GM12878 (cell line): ENCODE data around the gene ZNF276. TPM values are rescaled to one million over a fixed set of nuclear protein-coding genes. Genes with fewer than 3 reads are reported as not detected.
A peak's percentile ranks its signal among the peaks of the same experiment; 100 is the strongest.

ENCODE experiments used
- ATAC-seq: fragments of 200-7000 bp; cut with Tn5 transposase; 3 replicates; pipeline ENCODE4 v1.9.1; 2020; ENCODE audit warnings: mild to moderate bottlenecking, moderate library complexity
- BruUV-seq: library from RNA; stranded (reverse); fragments of 400-500 nt; replicated peaks from 2 replicates; lab custom pipeline; 2021; lab: Mats Ljungman, UMichigan
- CTCF ChIA-PET: fragments of 300-600 bp; sonication (Branson Sonifier 250); formaldehyde crosslinking; extraction: SDS; loops from one replicate; lab custom pipeline; 2021; ENCODE audit warnings: inconsistent platforms; lab: Yijun Ruan, JAX
- POLR2A ChIA-PET: fragments of 350-600 bp; formaldehyde crosslinking; extraction: SDS; loops from one replicate; lab custom pipeline; 2021; ENCODE audit warnings: inconsistent platforms; lab: Charles Lee
- RAD21 ChIA-PET: fragments of 300-600 bp; sonication (Branson Sonifier 250); formaldehyde crosslinking; loops from one replicate; lab custom pipeline; 2023; ENCODE audit warnings: antibody characterized with exemption; ENCODE audit not compliant: unreplicated experiment; lab: Charles Lee
- SMC1A ChIA-PET: fragments of 300-600 bp; sonication (Branson Sonifier 250); formaldehyde crosslinking; loops from one replicate; lab custom pipeline; 2023; ENCODE audit not compliant: unreplicated experiment, uncharacterized antibody; lab: Charles Lee
- DNase-seq: peaks from one replicate; pipeline ENCODE4 v3.0.0-alpha.2; 2011; ENCODE audit warnings: low read depth, low spot score
- FAIRE-seq: peaks from 3 replicates; lab custom pipeline; 2011; peaks lifted over from hg19 to GRCh38; lab: Jason Lieb, UNC
- H2AFZ ChIP-seq: 2 replicates; pipeline ENCODE4 v1.6.0; 2011; ENCODE audit warnings: low read depth, low read length, control low read depth; ENCODE audit not compliant: control insufficient read depth
- H3K27ac ChIP-seq: 2 replicates; pipeline ENCODE4 v1.5.1; 2011; ENCODE audit warnings: control low read depth; ENCODE audit not compliant: control insufficient read depth, insufficient read depth
- H3K27me3 ChIP-seq, 2 experiments: replicated peaks in 1 of 2; 2 replicates each; pipeline versions ENCODE4 v1.6.0 to v1.6.1; 2011; ENCODE audit warnings: low read length in 1 of 2; ENCODE audit not compliant: control insufficient read depth in 2 of 2, insufficient read depth in 2 of 2
- H3K36me3 ChIP-seq, 2 experiments: 2 replicates each; pipeline ENCODE4 v1.5.1; 2011; ENCODE audit warnings: low read length in 1 of 2; ENCODE audit not compliant: control insufficient read depth in 2 of 2, insufficient read depth in 2 of 2
- H3K4me1 ChIP-seq: 2 replicates; pipeline ENCODE4 v1.6.1; 2011; ENCODE audit warnings: mild to moderate bottlenecking, low read length, moderate library complexity, mixed read lengths; ENCODE audit not compliant: control insufficient read depth, insufficient read depth
- H3K4me2 ChIP-seq: 2 replicates; pipeline ENCODE4 v1.6.0; 2011; ENCODE audit warnings: control low read depth; ENCODE audit not compliant: control insufficient read depth, insufficient read depth
- H3K4me3 ChIP-seq: fragments of 200-600 bp; sonication (generic); 2 replicates; pipeline ENCODE4 v1.5.1; 2016
- H3K79me2 ChIP-seq: 2 replicates; pipeline ENCODE4 v1.6.0; 2011; ENCODE audit warnings: low read length; ENCODE audit not compliant: control insufficient read depth, insufficient read depth
- H3K9ac ChIP-seq: 2 replicates; pipeline ENCODE4 v1.8.0; 2011; ENCODE audit warnings: low read length, control low read depth, mixed read lengths; ENCODE audit not compliant: control insufficient read depth, insufficient read depth
- H3K9me3 ChIP-seq: replicated peaks from 3 replicates; pipeline ENCODE4 v1.5.1; 2011; ENCODE audit warnings: mild to moderate bottlenecking, low read length; ENCODE audit not compliant: control insufficient read depth, insufficient read depth
- H4K20me1 ChIP-seq: 2 replicates; pipeline ENCODE4 v1.6.0; 2011; ENCODE audit not compliant: control insufficient read depth, insufficient read depth
- BHLHE40 ChIP-seq, 2 experiments: fragments of 450-650 bp in 1 of 2; IDR thresholded peaks; 2 replicates each; pipeline ENCODE4 v1.6.1; 2011 to 2017; ENCODE audit warnings: low read depth in 2 of 2, borderline replicate concordance in 1 of 2, improper control_type of control experiment in 1 of 2, low read length in 1 of 2, mild to moderate bottlenecking in 1 of 2
- DPF2 ChIP-seq: fragments of 450-650 bp; IDR thresholded peaks from 2 replicates; pipeline ENCODE4 v1.6.1; 2017; ENCODE audit warnings: mild to moderate bottlenecking
- E4F1 ChIP-seq: fragments of 450-650 bp; IDR thresholded peaks from 2 replicates; pipeline ENCODE4 v1.6.1; 2018; ENCODE audit warnings: borderline replicate concordance, mild to moderate bottlenecking; ENCODE audit not compliant: partially characterized antibody
- EP300 ChIP-seq, 2 experiments: fragments of 150-350 bp in 1 of 2; IDR thresholded peaks; 2 replicates each; pipeline ENCODE4 v1.6.1; 2011 to 2012; ENCODE audit warnings: low read depth in 2 of 2, low read length in 2 of 2, borderline replicate concordance in 1 of 2, improper control_type of control experiment in 1 of 2, inconsistent platforms in 1 of 2; ENCODE audit not compliant: control insufficient read depth in 1 of 2
- FOXK2 ChIP-seq: fragments of 450-650 bp; IDR thresholded peaks from 2 replicates; pipeline ENCODE4 v1.6.1; 2017; ENCODE audit warnings: mild to moderate bottlenecking, moderate library complexity
- GABPA ChIP-seq: IDR thresholded peaks from 2 replicates; pipeline ENCODE4 v1.6.1; 2014; ENCODE audit warnings: antibody characterized with exemption, low read depth, mild to moderate bottlenecking, inconsistent platforms
- HCFC1 ChIP-seq: fragments of 150-350 bp; IDR thresholded peaks from 2 replicates; pipeline ENCODE4 v1.6.1; 2014; ENCODE audit warnings: low read length
- PML ChIP-seq: IDR thresholded peaks from 2 replicates; pipeline ENCODE4 v1.6.1; 2012; ENCODE audit warnings: low read length, inconsistent platforms
- RCOR1 ChIP-seq: conservative IDR thresholded peaks from 2 replicates; pipeline ENCODE4 v1.6.1; 2012; ENCODE audit warnings: low read depth, low read length, improper control_type of control experiment
- SMAD5 ChIP-seq: IDR thresholded peaks from 2 replicates; pipeline ENCODE4 v1.6.1; 2016; ENCODE audit warnings: antibody characterized with exemption, low read depth
- SUPT20H ChIP-seq: IDR thresholded peaks from 2 replicates; pipeline ENCODE4 v1.6.1; 2011; ENCODE audit warnings: low read depth, mild to moderate bottlenecking, low read length, moderate library complexity, borderline replicate concordance; ENCODE audit not compliant: control insufficient read depth
- TCF7 ChIP-seq: IDR thresholded peaks from 2 replicates; pipeline ENCODE4 v1.6.1; 2014; ENCODE audit warnings: antibody characterized with exemption, borderline replicate concordance
- ZNF24 ChIP-seq: fragments of 450-650 bp; IDR thresholded peaks from 2 replicates; pipeline ENCODE4 v1.6.1; 2017; ENCODE audit warnings: antibody characterized with exemption, mild to moderate bottlenecking
- WGBS: methylation state at CpG from one replicate; pipeline ENCODE4 v1.1.6; 2016; ENCODE audit warnings: low lambda C conversion rate; ENCODE audit not compliant: insufficient replicate concordance, insufficient coverage; ENCODE audit errors: missing lambda C conversion rate; 5-methylcytosine and 5-hydroxymethylcytosine counted together
- in situ Hi-C: fragments of 300-500 bp; cut with MboI; formaldehyde crosslinking; loops from 9 replicates; pipeline ENCODE4 v1.14.3; 2018; ENCODE audit warnings: mixed read lengths
- intact Hi-C: fragments of 100-400 bp; cut with micrococcal nuclease; formaldehyde crosslinking; loops from one replicate; pipeline ENCODE4 v1.14.2; 2022; ENCODE audit not compliant: unreplicated experiment
- polyA plus RNA-seq, 11 experiments: library from polyadenylated mRNA; depleted of rRNA in 4 of 11; unstranded in 6 of 11; stranded (reverse) in 5 of 11; fragments of >200 nt; fragmentation: Nextera tagmentation in 4 of 11; fragmentation: Illumina TruSeq in 1 of 11; extraction: Ambion mirVana in 4 of 11; extraction: Trizol in 1 of 11; gene quantifications; 1 replicate in 1 of 11; 2 replicates in 10 of 11; pipeline versions ENCODE4 v1.2.1 to v1.2.3, GENCODE V29; 2011 to 2016; ENCODE audit warnings: inconsistent platforms in 2 of 11, missing spikeins in 2 of 11, low read depth in 1 of 11
- total RNA-seq, 4 experiments: library from RNA; depleted of rRNA in 3 of 4; stranded (reverse); fragments of >200 nt in 3 of 4; fragmentation: Illumina TruSeq in 1 of 4; extraction: Trizol in 1 of 4; gene quantifications; 2 replicates each; pipeline versions ENCODE4 v1.2.1 to v1.2.3, GENCODE V29; 2013 to 2021
- TF ChIP-seq, protein P1 (sequence below): fragments of 450-650 bp; IDR thresholded peaks from 2 replicates; pipeline ENCODE4 v1.6.1; 2017; ENCODE audit warnings: antibody characterized with exemption, mild to moderate bottlenecking, moderate library complexity
- TF ChIP-seq, protein P2 (sequence below): IDR thresholded peaks from 2 replicates; pipeline ENCODE4 v1.6.1; 2011; ENCODE audit warnings: mild to moderate bottlenecking, low read depth, low read length, moderate library complexity; ENCODE audit not compliant: insufficient replicate concordance
- TF ChIP-seq, protein P3 (sequence below): IDR thresholded peaks from 2 replicates; pipeline ENCODE4 v1.6.1; 2012; ENCODE audit warnings: low read depth, low read length, improper control_type of control experiment

The ZNF276 gene
- total and polyA plus RNA-seq, 10 of the 15 experiments (the other 5 are each of a cell fraction or from before 2014, with no cell fraction given): 0.27 to 22.7 (median 8.7) TPM

DNA sequence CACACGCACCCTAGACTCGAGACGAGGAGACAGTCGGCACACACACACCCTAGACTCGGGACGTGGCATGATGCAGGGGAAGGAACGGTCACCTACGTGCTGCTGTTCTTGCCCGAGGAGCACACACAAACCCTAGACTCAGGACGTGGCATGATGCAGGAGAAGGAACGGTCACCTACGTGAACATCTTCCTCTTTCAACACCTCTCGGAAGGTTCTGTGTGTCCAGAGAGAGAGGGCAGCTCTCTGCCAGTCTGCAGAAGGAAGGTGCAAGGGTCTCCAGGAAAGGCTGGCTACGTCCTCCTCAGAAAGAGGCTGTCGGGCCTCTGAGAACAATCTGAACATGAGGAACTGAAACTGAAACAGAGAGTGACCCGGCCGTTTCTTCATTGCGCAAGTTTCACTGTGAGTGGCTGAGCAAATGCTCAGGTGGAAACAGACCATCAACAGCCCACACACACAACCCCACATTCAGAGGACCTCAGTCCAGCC is 43.4 kb downstream of the ZNF276 start:
- 3% methylated on average over 18 of the region's 18 CpGs for WGBS
- BruUV-seq: no TSS peak
- ChIA-PET CTCF (interaction anchor here (1.0 to 1.5 kb wide), 3 partner anchors 61 to 100 kb away, joined by 3 to 4 read pairs (median 4); no protein-coding TSS in a partner anchor), RAD21 (interaction anchor here (1.9 kb wide), 1 partner anchor 64 kb away, joined by 6 read pairs; no protein-coding TSS in a partner anchor), POLR2A (interaction anchor here (0.6 kb wide), 1 partner anchor 37 kb away, joined by 3 read pairs; no protein-coding TSS in a partner anchor), SMC1A (interaction anchor here (1.0 to 2.4 kb wide), 5 partner anchors 28 to 96 kb away, joined by 3 to 6 read pairs (median 3); partner anchors contain the start of gene VPS9D1)
- intact Hi-C loops (loop anchor here (2.0 kb wide), 1 partner anchor 44 kb away; the partner anchor contains the start of genes VPS9D1 and ZNF276), in situ Hi-C loops (no loop called here)
- H3K4me1 ChIP-seq: peaks cover 50% of the 10 kb centered on the region
- H3K27me3 ChIP-seq: no peaks in the 10 kb centered on the region
- ATAC-seq: peak; percentile 95
- H2AFZ ChIP-seq: peak overlapping the region; percentile 88
- peak overlapping the region; percentile 98 for H3K4me2 ChIP-seq
- DNase-seq: peak; percentile 91
- H4K20me1 ChIP-seq: no peaks in the 10 kb centered on the region
- H3K36me3 ChIP-seq: peaks cover 16 to 25% of the 10 kb centered on the region in 2 experiments
- H3K27ac ChIP-seq: peak overlapping the region; percentile 83
- H3K4me3 ChIP-seq: peak overlapping the region; percentile 34; the same call in 1 of the 2 replicates
- no peaks in the 10 kb centered on the region for H3K9me3 ChIP-seq
- peak overlapping the region; percentile 61 for H3K9ac ChIP-seq
- peak; percentile 93 for FAIRE-seq
- H3K79me2 ChIP-seq: no peaks in the 10 kb centered on the region
- TF ChIP-seq, protein P1, sequence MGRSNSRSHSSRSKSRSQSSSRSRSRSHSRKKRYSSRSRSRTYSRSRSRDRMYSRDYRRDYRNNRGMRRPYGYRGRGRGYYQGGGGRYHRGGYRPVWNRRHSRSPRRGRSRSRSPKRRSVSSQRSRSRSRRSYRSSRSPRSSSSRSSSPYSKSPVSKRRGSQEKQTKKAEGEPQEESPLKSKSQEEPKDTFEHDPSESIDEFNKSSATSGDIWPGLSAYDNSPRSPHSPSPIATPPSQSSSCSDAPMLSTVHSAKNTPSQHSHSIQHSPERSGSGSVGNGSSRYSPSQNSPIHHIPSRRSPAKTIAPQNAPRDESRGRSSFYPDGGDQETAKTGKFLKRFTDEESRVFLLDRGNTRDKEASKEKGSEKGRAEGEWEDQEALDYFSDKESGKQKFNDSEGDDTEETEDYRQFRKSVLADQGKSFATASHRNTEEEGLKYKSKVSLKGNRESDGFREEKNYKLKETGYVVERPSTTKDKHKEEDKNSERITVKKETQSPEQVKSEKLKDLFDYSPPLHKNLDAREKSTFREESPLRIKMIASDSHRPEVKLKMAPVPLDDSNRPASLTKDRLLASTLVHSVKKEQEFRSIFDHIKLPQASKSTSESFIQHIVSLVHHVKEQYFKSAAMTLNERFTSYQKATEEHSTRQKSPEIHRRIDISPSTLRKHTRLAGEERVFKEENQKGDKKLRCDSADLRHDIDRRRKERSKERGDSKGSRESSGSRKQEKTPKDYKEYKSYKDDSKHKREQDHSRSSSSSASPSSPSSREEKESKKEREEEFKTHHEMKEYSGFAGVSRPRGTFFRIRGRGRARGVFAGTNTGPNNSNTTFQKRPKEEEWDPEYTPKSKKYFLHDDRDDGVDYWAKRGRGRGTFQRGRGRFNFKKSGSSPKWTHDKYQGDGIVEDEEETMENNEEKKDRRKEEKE: no peak
- no peak for TF ChIP-seq E4F1
- TF ChIP-seq SMAD5: no peak
- peak; percentile 73 to 98; a peak in 3 of 4 replicates for TF ChIP-seq EP300 (IDR thresholded peaks at IDR 0.05; ENCODE audit: borderline replicate concordance in 1 of 2, control insufficient read depth in 1 of 2, low read depth in 2 of 2, low read length in 2 of 2)
- TF ChIP-seq HCFC1: no peak
- peak; percentile 53; the same call in 1 of the 2 replicates for TF ChIP-seq FOXK2
- no peak for TF ChIP-seq TCF7
- TF ChIP-seq, protein P2, sequence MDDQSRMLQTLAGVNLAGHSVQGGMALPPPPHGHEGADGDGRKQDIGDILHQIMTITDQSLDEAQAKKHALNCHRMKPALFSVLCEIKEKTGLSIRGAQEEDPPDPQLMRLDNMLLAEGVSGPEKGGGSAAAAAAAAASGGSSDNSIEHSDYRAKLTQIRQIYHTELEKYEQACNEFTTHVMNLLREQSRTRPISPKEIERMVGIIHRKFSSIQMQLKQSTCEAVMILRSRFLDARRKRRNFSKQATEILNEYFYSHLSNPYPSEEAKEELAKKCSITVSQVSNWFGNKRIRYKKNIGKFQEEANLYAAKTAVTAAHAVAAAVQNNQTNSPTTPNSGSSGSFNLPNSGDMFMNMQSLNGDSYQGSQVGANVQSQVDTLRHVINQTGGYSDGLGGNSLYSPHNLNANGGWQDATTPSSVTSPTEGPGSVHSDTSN: no peak
- TF ChIP-seq DPF2: peak; percentile 99
- TF ChIP-seq BHLHE40 (IDR thresholded peaks at IDR 0.05; ENCODE audit: borderline replicate concordance in 1 of 2, low read depth in 2 of 2, low read length in 1 of 2): peak; percentile 59 to 61; a peak in 2 of 4 replicates
- no peak for TF ChIP-seq SUPT20H
- TF ChIP-seq PML: 0 out of 2 replicates have a peak, but pooled peaks have one; percentile 64
- peak; percentile 65; the same call in 1 of the 2 replicates for TF ChIP-seq ZNF24
- TF ChIP-seq GABPA: no peak
- TF ChIP-seq, protein P3, sequence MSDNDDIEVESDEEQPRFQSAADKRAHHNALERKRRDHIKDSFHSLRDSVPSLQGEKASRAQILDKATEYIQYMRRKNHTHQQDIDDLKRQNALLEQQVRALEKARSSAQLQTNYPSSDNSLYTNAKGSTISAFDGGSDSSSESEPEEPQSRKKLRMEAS: no peak
- TF ChIP-seq RCOR1: 0 out of 2 replicates have a peak, but pooled peaks have one; percentile 87
